Tongue (tissue), 2 donors: ENCODE data around the gene GNA15. TPM values are rescaled to one million over a fixed set of nuclear protein-coding genes. Genes with fewer than 3 reads are reported as not detected.
"Not testable (repeated sequence)": the region's sequence is repeated elsewhere in the genome, so short reads cannot be mapped to it uniquely, and the experiment has no call there.

Source experiments
- DNase-seq: peaks from one replicate; pipeline ENCODE4 v3.0.0-alpha.2; 2015
- total RNA-seq: library from RNA; depleted of rRNA; stranded (reverse); fragments of >200 nt; gene quantifications from one replicate; pipeline ENCODE4 v1.2.3, GENCODE V29; 2014

GNA15 gene
- total RNA-seq, 1 donor from 2014 or later = 6.1 TPM

DNA sequence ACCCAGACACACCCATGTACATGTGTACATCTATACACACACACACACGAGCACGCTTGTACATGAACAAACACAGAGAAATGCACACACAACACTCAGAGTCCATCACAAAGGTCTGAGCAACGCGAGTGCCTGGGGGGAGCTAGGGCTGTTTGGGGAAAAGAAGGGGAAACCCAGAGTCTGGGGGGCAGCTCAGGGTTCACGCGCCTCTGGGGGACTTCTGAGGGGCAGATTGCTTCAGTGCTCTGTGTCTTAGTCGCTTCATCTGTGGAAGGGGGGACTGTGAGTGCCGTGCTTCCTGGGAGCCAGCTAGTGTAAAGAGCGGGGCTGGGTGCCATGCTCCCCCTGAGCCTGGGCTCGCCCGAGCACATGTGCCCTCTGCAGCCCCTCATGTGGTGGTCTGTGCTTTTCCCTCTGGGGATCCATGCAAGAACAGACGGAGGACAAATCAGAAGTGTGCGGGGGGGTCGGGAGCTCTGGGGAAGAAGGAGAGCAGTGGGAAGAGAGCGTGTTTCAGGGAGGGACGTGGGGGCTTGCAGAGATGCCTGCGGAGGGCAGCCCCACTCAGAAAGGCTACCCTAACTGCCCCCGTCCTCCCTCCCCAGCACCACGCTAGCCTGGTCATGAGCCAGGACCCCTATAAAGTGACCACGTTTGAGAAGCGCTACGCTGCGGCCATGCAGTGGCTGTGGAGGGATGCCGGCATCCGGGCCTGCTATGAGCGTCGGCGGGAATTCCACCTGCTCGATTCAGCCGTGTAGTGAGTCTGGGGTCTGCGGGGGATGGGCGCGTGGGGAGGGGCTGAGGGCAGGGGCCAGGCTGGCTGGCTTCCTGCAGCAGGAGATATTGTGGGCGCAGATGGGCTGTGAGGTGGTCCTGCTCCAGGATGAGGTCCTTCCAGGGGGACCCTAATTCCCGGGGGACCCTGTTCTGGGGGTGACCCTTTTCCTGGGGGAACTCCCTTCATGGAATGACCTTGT, 14.0 kb downstream of the GNA15 start:
- no peak for DNase-seq

GRCh38 chr19:3150739-3151329, 15.0 kb downstream of the GNA15 start:
- no peak for DNase-seq

DNA sequence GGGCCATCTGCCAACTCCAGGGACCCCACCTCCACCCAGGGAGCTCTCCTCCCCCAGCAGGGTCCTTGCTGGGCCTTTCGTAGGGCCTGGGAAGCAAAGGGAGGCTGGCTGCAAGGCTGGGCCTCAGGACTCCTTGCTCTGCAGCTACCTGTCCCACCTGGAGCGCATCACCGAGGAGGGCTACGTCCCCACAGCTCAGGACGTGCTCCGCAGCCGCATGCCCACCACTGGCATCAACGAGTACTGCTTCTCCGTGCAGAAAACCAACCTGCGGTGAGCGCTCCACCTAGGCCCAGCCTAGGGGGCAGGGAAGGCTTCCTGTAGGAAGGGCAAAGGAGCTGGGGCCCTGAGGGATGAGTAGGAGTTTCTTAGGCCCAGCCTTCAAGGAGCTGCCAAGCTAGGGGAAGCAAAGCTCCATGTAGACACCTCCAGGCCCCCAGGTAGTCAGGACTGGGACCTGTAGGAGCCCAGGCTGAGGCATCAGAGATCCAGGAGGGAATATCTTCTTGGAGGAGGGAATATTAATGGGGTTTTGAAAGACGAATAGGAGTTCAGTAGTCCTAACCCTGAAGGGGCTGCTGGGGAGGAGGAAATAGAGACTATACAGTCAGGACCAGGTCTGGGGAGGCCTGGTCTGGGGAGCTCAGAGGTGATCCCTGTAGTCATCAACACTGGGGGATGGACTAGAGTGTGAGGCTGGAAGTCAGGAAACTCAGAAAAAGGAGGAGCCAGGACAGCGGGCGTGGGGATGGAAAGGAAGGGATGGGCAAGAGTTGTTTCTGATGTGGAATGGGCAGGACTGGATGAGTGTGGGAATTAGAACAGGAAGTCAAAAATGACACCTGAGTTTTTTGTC, 16.0 kb downstream of the GNA15 start:
- no peak for DNase-seq

GRCh38 chr19:3152419-3152780, 16.6 kb downstream of the GNA15 start:
- no peak for DNase-seq

GRCh38 chr19:3153286-3154230, 17.7 kb downstream of the GNA15 start:
- DNase-seq = no peak

DNA sequence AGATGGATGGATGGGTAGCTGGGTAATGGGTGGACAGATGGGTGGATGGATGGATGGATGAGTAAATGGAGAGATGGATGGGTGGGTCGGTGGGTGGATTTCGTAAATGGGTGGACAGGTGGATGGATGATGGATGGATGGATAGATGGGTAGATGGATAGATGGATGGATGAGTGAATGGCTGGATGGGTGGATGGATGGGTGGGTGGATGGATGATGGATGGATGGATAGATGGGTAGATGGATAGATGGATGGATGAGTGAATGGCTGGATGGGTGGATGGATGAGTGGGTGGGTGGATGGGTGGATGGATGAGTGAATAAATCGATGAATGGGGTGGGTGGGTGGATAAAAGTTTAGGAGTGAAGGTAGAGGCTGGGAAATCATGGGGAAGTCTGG, 18.6 kb downstream of the GNA15 start:
- not testable (repeated sequence) for DNase-seq

- DNase-seq = peak; percentile 21
Observed at GRCh38 chr19:3154957-3155736, 19.3 kb downstream of the GNA15 start.

DNA sequence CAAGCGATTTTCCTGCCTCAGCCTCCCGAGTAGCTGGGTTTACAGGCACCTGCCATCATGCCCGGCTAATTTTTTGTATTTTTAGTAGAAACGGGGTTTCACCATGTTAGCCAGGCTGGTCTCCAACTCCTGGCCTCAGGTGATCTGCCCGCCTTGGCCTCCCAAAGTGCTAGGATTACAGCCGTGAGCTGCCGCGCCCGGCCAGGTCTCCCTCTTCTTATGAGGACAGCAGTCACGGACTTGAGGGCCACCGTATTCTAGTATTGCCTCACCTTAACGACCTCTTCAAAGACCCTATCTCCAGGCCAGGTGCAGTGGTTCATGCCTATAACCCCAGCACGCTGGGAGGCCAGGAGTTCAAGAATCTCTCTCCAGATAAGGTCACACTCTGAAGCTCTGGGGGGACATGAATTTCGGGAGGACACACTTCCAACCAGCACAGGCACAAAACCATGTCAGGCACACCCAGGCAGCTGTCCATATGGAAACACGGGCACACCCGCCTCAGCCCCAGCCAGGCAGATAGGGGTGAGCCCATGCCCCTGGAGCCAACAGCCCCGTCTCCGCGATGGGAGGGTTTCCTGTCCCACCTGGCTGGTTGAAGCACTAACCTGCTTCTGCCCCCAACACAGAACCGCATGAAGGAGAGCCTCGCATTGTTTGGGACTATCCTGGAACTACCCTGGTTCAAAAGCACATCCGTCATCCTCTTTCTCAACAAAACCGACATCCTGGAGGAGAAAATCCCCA, 21.4 kb downstream of the GNA15 start:
- DNase-seq = no peak

GRCh38 chr19:3159565-3159964, 23.7 kb downstream of the GNA15 start:
- DNase-seq = no peak

- DNase-seq = no peak
Observed at GRCh38 chr19:3160219-3160618, 24.4 kb downstream of the GNA15 start.

DNA sequence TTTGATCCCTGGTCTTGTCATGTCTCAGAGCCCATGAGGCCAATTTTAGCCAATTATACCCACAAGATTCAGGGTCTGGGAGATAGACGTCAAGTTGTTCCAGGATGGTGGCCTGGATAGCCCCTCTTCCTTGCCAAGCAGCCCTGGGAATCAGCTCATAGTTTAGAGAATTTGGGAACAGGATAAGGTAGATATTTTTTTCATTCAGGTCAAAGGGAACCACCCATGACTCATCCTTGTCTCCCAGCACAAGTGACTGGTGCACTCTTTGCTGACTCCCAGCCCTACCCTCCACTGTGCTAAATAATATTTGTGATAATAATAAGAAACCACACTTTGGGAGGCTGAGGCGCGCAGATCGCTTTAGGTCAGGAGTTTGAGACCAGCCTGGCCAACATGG, 25.6 kb downstream of the GNA15 start:
- DNase-seq = no peak

GRCh38 chr19:3162418-3163229, 26.8 kb downstream of the GNA15 start:
- DNase-seq = no peak

DNA sequence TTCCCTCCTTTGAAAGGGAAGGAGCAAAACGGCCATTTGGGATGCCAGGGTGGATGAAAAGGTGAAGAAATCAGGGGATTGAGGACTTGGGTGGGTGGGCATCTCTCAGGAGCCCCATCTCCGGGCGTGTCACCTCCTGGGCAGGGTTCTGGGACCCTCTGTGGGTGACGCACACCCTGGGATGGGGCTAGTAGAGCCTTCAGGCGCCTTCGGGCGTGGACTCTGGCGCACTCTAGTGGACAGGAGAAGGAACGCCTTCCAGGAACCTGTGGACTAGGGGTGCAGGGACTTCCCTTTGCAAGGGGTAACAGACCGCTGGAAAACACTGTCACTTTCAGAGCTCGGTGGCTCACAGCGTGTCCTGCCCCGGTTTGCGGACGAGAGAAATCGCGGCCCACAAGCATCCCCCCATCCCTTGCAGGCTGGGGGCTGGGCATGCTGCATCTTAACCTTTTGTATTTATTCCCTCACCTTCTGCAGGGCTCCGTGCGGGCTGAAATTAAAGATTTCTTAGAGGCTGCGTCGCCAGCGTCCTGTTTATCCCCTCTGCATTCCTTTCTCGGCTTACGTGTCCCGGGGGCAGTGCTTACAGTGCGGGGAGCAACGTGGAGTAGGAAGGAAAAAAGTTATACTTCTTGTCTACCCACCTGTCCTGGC, 27.5 kb downstream of the GNA15 start:
- peak; percentile 81 for DNase-seq

DNA sequence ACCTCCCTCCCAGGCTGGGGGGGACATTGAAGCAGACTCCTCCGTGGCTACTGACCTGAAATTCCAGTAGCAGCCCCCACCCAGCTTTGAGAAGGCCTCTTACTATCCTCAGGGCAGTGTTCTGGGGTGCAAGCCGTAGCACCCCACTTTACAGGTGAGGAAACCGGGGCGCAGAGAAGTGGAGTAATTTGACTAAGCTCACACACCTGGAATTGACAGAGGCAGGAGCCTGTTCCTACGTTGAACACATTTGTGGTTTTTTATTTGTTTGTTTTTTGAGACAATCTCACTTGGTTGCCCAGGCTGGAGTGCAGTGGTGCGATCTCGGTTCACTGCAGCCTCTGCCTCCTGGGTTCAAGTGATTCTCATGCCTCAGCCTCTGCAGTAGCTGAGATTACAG, 28.1 kb downstream of the GNA15 start:
- no peak for DNase-seq

DNA sequence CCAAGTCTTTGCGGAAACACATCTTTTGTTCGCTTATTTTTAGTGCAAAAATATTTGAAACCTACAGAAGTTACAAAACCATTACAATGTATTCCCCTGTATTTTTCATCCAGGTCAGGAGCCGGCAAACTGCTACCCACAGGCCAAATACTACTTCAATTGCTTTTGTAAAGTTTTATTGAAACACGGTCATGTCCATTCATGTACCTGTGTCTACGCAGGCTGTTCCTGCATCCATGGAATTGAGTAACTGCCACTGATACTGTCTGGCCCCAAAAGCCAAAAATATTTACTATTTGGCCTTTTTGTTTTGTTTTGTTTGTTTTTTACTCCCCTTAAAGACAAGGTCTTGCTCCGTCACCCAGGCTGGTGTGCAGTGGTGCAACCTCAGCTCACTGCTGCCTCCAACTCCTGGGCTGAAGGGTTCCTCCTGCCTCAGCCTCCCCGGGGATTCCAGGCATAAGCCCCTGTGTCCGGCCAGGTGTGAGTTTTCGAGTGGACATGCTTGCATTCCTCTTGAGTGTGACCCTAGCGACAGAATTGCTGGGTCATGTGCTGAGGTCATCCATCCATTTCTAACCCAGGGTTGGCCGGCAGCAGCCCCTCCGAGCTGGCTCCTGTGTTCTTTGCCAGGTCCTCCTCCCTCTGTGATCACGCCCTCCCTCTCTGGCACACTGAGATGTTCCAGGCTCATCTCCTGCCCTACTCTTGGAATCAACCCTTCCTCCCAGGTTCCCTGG, 31.9 kb downstream of the GNA15 start:
- DNase-seq = no peak

GRCh38 chr19:3171894-3172672, 36.2 kb downstream of the GNA15 start:
- no peak for DNase-seq

- not testable (repeated sequence) for DNase-seq
Observed at GRCh38 chr19:3172673-3173000, 36.8 kb downstream of the GNA15 start.
